MM.1S (cell line): ENCODE measurements around the gene SLC22A1.

Experiments used
- DNase-seq: peaks from one replicate; pipeline ENCODE4 v3.0.0-alpha.2; 2015
- H2AFZ ChIP-seq: fragments of 300-600 bp; sonication (generic); 2 replicates; pipeline ENCODE4 v1.6.0; 2016; ENCODE audit warnings: antibody characterized with exemption, low read length
- H3F3A ChIP-seq: fragments of 300-600 bp; sonication (generic); 2 replicates; pipeline ENCODE4 v1.6.1; 2016; ENCODE audit warnings: mild to moderate bottlenecking, antibody characterized with exemption, low read length, moderate library complexity, mixed read lengths; ENCODE audit not compliant: insufficient read depth
- H3K27ac ChIP-seq: fragments of 300-600 bp; sonication (generic); 2 replicates; pipeline ENCODE4 v1.5.1; 2016; ENCODE audit warnings: mild to moderate bottlenecking, low read length
- H3K27me3 ChIP-seq: fragments of 300-600 bp; sonication (generic); replicated peaks from 2 replicates; pipeline ENCODE4 v1.6.0; 2016; ENCODE audit warnings: low read length; ENCODE audit not compliant: insufficient read depth
- H3K36me3 ChIP-seq: fragments of 300-600 bp; sonication (generic); replicated peaks from 2 replicates; pipeline ENCODE4 v1.6.1; 2016; ENCODE audit warnings: mild to moderate bottlenecking, low read length, mixed read lengths; ENCODE audit not compliant: insufficient read depth
- H3K4me1 ChIP-seq: fragments of 300-600 bp; sonication (generic); 2 replicates; pipeline ENCODE4 v1.6.1; 2016; ENCODE audit warnings: low read length, mixed read lengths
- H3K4me2 ChIP-seq: fragments of 300-600 bp; sonication (generic); 2 replicates; pipeline ENCODE4 v1.6.0; 2016; ENCODE audit warnings: low read depth, low read length
- H3K4me3 ChIP-seq: fragments of 300-600 bp; sonication (generic); 2 replicates; pipeline ENCODE4 v1.5.1; 2016; ENCODE audit warnings: low read length, mixed read lengths
- H3K79me2 ChIP-seq: fragments of 300-600 bp; sonication (generic); 2 replicates; pipeline ENCODE4 v1.6.1; 2016; ENCODE audit warnings: mixed run types, low read length, mixed read lengths
- H3K9ac ChIP-seq: fragments of 300-600 bp; sonication (generic); 2 replicates; pipeline ENCODE4 v1.6.1; 2016; ENCODE audit warnings: low read length, mixed read lengths
- H3K9me2 ChIP-seq: fragments of 300-600 bp; sonication (generic); replicated peaks from 2 replicates; pipeline ENCODE4 v1.6.1; 2016; ENCODE audit warnings: mild to moderate bottlenecking, low read length, mixed read lengths; ENCODE audit not compliant: insufficient read depth
- H3K9me3 ChIP-seq: fragments of 300-600 bp; sonication (generic); replicated peaks from 2 replicates; pipeline ENCODE4 v1.6.1; 2016; ENCODE audit warnings: mild to moderate bottlenecking, low read length, mixed read lengths; ENCODE audit not compliant: insufficient read depth
- H4K20me1 ChIP-seq: fragments of 300-600 bp; sonication (generic); 2 replicates; pipeline ENCODE4 v1.6.1; 2016; ENCODE audit warnings: mild to moderate bottlenecking, low read length, moderate library complexity, mixed read lengths; ENCODE audit not compliant: insufficient read depth
- EZH2 ChIP-seq: fragments of 300-600 bp; sonication (generic); optimal IDR thresholded peaks from 2 replicates; pipeline ENCODE3; 2017; ENCODE audit warnings: low read depth, mild to moderate bottlenecking, antibody characterized with exemption, low read length, mixed read lengths
- EZH2phosphoT487 ChIP-seq: fragments of 300-600 bp; sonication (generic); IDR thresholded peaks from 2 replicates; pipeline ENCODE4 v1.6.1; 2018; ENCODE audit warnings: antibody characterized with exemption, low read length
- TF ChIP-seq, protein P1 (sequence below): fragments of 300-600 bp; sonication (generic); IDR thresholded peaks from 2 replicates; pipeline ENCODE4 v1.5.1; 2016; ENCODE audit warnings: antibody characterized with exemption, low read length, mixed read lengths

SLC22A1 gene

DNA sequence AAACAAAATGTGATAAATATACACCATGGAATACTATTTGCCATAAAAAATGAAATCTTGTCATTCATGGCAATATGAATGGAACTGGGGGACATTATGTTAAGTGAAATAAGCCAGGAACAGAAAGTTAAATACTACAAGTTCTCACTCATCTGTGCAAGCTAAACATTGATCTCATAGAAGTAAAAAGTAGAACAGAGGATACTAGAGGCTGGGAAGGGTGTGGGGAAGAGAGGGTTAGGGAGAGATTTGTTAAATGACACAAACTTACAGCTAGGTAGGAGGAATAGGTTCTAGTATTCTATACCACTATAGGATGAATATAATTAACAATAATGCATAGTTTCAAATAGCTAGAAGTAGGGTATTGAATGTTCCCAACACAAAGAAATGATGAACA lies 76.0 kb downstream of the SLC22A1 start:
- Histone ChIP-seq H3K4me3 (no peak overlapping the region), H2AFZ (no peak overlapping the region), H3K36me3 (no peaks in the 10 kb centered on the region), H3K9ac (no peak overlapping the region), H3K4me1 (no peaks in the 10 kb centered on the region), H4K20me1 (no peaks in the 10 kb centered on the region), H3K9me2 (no peaks in the 10 kb centered on the region), H3K27me3 (no peaks in the 10 kb centered on the region), H3K79me2 (no peaks in the 10 kb centered on the region), H3K27ac (no peak overlapping the region), H3K4me2 (no peak overlapping the region), H3F3A (no peaks in the 10 kb centered on the region), H3K9me3 (no peaks in the 10 kb centered on the region)
- TF ChIP-seq EZH2 (no peak), EZH2phosphoT487 (no peak)
- TF ChIP-seq, protein P1, sequence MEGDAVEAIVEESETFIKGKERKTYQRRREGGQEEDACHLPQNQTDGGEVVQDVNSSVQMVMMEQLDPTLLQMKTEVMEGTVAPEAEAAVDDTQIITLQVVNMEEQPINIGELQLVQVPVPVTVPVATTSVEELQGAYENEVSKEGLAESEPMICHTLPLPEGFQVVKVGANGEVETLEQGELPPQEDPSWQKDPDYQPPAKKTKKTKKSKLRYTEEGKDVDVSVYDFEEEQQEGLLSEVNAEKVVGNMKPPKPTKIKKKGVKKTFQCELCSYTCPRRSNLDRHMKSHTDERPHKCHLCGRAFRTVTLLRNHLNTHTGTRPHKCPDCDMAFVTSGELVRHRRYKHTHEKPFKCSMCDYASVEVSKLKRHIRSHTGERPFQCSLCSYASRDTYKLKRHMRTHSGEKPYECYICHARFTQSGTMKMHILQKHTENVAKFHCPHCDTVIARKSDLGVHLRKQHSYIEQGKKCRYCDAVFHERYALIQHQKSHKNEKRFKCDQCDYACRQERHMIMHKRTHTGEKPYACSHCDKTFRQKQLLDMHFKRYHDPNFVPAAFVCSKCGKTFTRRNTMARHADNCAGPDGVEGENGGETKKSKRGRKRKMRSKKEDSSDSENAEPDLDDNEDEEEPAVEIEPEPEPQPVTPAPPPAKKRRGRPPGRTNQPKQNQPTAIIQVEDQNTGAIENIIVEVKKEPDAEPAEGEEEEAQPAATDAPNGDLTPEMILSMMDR: no peak
- DNase-seq: no peak

DNA sequence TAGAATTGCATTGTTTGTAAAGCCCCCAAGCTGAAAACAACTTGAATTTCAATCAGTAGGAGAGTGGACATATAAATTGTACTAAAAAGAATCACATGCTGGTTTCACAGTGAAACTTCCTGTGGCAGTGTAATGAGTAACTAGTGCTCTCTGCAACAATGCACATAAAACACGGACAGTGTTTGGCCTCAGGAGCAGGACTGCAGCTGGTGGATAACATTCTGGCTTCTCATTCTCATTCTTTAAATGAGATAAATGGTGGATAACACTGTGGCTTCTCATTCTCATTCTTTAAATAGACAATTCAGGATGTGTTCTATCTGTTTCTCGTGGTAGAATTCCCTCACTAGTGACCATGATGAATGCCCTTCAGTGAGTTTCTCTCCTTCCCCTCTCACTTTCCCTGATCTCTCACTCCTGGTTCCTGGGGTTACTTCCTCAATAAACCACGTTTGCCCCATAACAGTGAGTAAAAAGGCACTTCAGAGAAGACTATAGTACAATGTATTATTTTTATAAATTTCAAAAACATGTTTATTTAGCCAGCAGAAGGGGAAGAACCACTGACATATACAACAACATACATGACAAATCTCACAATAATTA lies 77.1 kb downstream of the SLC22A1 start:
- Histone ChIP-seq H3K36me3 (no peaks in the 10 kb centered on the region), H4K20me1 (no peaks in the 10 kb centered on the region)

DNA sequence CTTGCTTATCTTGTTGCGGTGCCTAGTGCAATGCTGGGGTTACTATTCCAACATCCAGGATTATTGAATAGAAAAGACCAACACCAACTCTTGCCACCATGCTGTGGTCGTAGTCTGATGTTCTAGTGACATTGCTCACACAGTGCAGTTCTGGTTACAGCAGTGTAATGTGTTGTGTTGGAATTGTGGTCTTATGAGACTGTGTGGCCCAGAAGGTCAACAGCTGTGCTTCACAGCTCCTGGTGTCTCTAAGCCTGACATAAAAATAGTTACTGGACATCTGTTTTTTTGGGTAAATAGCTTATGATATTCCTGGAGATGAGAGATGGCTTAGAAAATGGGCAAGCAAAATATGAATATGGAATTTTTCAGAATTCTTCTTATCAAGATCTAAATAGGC lies 79.4 kb downstream of the SLC22A1 start:
- no peaks in the 10 kb centered on the region for H3K9me3 ChIP-seq
- H3K4me2 ChIP-seq: no peak overlapping the region
- no peaks in the 10 kb centered on the region for H3K4me1 ChIP-seq
- no peaks in the 10 kb centered on the region for H3K36me3 ChIP-seq
- H3K27me3 ChIP-seq: no peaks in the 10 kb centered on the region
- H3F3A ChIP-seq: no peaks in the 10 kb centered on the region
- H3K79me2 ChIP-seq: no peaks in the 10 kb centered on the region
- no peaks in the 10 kb centered on the region for H3K9me2 ChIP-seq
- H3K27ac ChIP-seq: no peak overlapping the region
- TF ChIP-seq EZH2phosphoT487 (no peak), EZH2 (no peak)
- TF ChIP-seq, protein P1: no peak
- H4K20me1 ChIP-seq: no peaks in the 10 kb centered on the region
- H2AFZ ChIP-seq: no peak overlapping the region
- no peak overlapping the region for H3K4me3 ChIP-seq
- no peak for DNase-seq
- no peak overlapping the region for H3K9ac ChIP-seq

More for the DNA sequence above, 77.1 kb downstream of the SLC22A1 start:
- no peaks in the 10 kb centered on the region for H3K9me2 ChIP-seq
- H3K4me3 ChIP-seq: no peak overlapping the region
- no peak overlapping the region for H3K4me2 ChIP-seq
- no peaks in the 10 kb centered on the region for H3K9me3 ChIP-seq
- no peaks in the 10 kb centered on the region for H3K79me2 ChIP-seq
- no peak for DNase-seq
- TF ChIP-seq, protein P1: no peak
- TF ChIP-seq EZH2phosphoT487 (no peak), EZH2 (no peak)
- no peak overlapping the region for H2AFZ ChIP-seq
- H3F3A ChIP-seq: no peaks in the 10 kb centered on the region
- H3K9ac ChIP-seq: no peak overlapping the region
- no peak overlapping the region for H3K27ac ChIP-seq
- H3K27me3 ChIP-seq: no peaks in the 10 kb centered on the region
- no peaks in the 10 kb centered on the region for H3K4me1 ChIP-seq
